ENCODE data around the gene MEGF8. TPM values are rescaled to one million over a fixed set of nuclear protein-coding genes. Genes with fewer than 3 reads are reported as not detected.
"Not testable (repeated sequence)": the region's sequence is repeated elsewhere in the genome, so short reads cannot be mapped to it uniquely, and the experiment has no call there.

MEGF8 gene
- total RNA-seq, 1 experiment from 2014 or later: 6.5 TPM

GRCh38 chr19:42326969-42327368, 1.5 kb downstream of the MEGF8 start:
- Histone ChIP-seq H3K4me2 (ENCODE audit: low read depth, low read length, poor library complexity, severe bottlenecking) (peak overlapping the region; percentile 82), H3K9ac (ENCODE audit: low read length) (peak overlapping the region; percentile 93), H3K79me2 (ENCODE audit: low read length) (peaks cover 57% of the 10 kb centered on the region), H4K20me1 (ENCODE audit: insufficient read depth, low read depth, low read length) (no peaks in the 10 kb centered on the region), H3K27me3 (ENCODE audit: low read length) (no peaks in the 10 kb centered on the region), H2AFZ (ENCODE audit: low read length) (no peak overlapping the region), H3K27ac (ENCODE audit: low read length) (no peak overlapping the region; the same call in 1 of the 2 replicates), H3K4me1 (ENCODE audit: low read length) (peaks cover 36% of the 10 kb centered on the region), H3K4me3 (ENCODE audit: low read length) (peak overlapping the region; percentile 88), H3K9me3 (ENCODE audit: low read length) (no peaks in the 10 kb centered on the region), H3K9me2 (replicated peaks; ENCODE audit: insufficient read depth, low read length) (no peaks in the 10 kb centered on the region), H3K36me3 (ENCODE audit: insufficient read depth, low read length) (no peaks in the 10 kb centered on the region)
- DNase-seq: no peak

GRCh38 chr19:42327381-42327780, 1.9 kb downstream of the MEGF8 start:
- peak overlapping the region; percentile 93 for H3K9ac ChIP-seq (ENCODE audit: low read length)
- peak overlapping the region; percentile 82 for H3K4me2 ChIP-seq (ENCODE audit: low read depth, low read length, poor library complexity, severe bottlenecking)
- no peaks in the 10 kb centered on the region for H4K20me1 ChIP-seq (ENCODE audit: insufficient read depth, low read depth, low read length)

GRCh38 chr19:42328106-42328505, 2.7 kb downstream of the MEGF8 start:
- H3K4me1 ChIP-seq (ENCODE audit: low read length): peaks cover 36% of the 10 kb centered on the region
- peak overlapping the region; percentile 43 for H3K9ac ChIP-seq (ENCODE audit: low read length)
- no peaks in the 10 kb centered on the region for H3K27me3 ChIP-seq (ENCODE audit: low read length)
- no peak overlapping the region for H2AFZ ChIP-seq (ENCODE audit: low read length)
- H3K27ac ChIP-seq (ENCODE audit: low read length): no peak overlapping the region
- H3K4me2 ChIP-seq (ENCODE audit: low read depth, low read length, poor library complexity, severe bottlenecking): peak overlapping the region; percentile 82
- no peaks in the 10 kb centered on the region for H4K20me1 ChIP-seq (ENCODE audit: insufficient read depth, low read depth, low read length)
- no peaks in the 10 kb centered on the region for H3K9me3 ChIP-seq (ENCODE audit: low read length)
- no peaks in the 10 kb centered on the region for H3K9me2 ChIP-seq (replicated peaks; ENCODE audit: insufficient read depth, low read length)
- H3K4me3 ChIP-seq (ENCODE audit: low read length): no peak overlapping the region
- DNase-seq: no peak
- peaks cover 57% of the 10 kb centered on the region for H3K79me2 ChIP-seq (ENCODE audit: low read length)
- H3K36me3 ChIP-seq (ENCODE audit: insufficient read depth, low read length): no peaks in the 10 kb centered on the region

More at GRCh38 chr19:42327381-42327780, 1.9 kb downstream of the MEGF8 start:
- no peaks in the 10 kb centered on the region for H3K27me3 ChIP-seq (ENCODE audit: low read length)
- no peaks in the 10 kb centered on the region for H3K36me3 ChIP-seq (ENCODE audit: insufficient read depth, low read length)
- H3K4me3 ChIP-seq (ENCODE audit: low read length): peak overlapping the region; percentile 88
- H3K4me1 ChIP-seq (ENCODE audit: low read length): peaks cover 36% of the 10 kb centered on the region
- H2AFZ ChIP-seq (ENCODE audit: low read length): no peak overlapping the region
- H3K9me2 ChIP-seq (replicated peaks; ENCODE audit: insufficient read depth, low read length): no peaks in the 10 kb centered on the region
- H3K9me3 ChIP-seq (ENCODE audit: low read length): no peaks in the 10 kb centered on the region
- H3K27ac ChIP-seq (ENCODE audit: low read length): no peak overlapping the region
- no peak for DNase-seq
- H3K79me2 ChIP-seq (ENCODE audit: low read length): peaks cover 57% of the 10 kb centered on the region

- Histone ChIP-seq H3K79me2 (ENCODE audit: low read length) (peaks cover 57% of the 10 kb centered on the region), H3K9ac (ENCODE audit: low read length) (no peak overlapping the region)
Measured at GRCh38 chr19:42328854-42329253, 3.4 kb downstream of the MEGF8 start.

GRCh38 chr19:42330241-42330711, 4.8 kb downstream of the MEGF8 start:
- H3K27ac ChIP-seq (ENCODE audit: low read length): no peak overlapping the region
- no peaks in the 10 kb centered on the region for H3K27me3 ChIP-seq (ENCODE audit: low read length)
- H3K4me2 ChIP-seq (ENCODE audit: low read depth, low read length, poor library complexity, severe bottlenecking): no peak overlapping the region
- no peak overlapping the region for H3K9ac ChIP-seq (ENCODE audit: low read length)
- no peaks in the 10 kb centered on the region for H3K9me3 ChIP-seq (ENCODE audit: low read length)
- no peaks in the 10 kb centered on the region for H4K20me1 ChIP-seq (ENCODE audit: insufficient read depth, low read depth, low read length)
- H3K79me2 ChIP-seq (ENCODE audit: low read length): peaks cover 57% of the 10 kb centered on the region
- no peaks in the 10 kb centered on the region for H3K36me3 ChIP-seq (ENCODE audit: insufficient read depth, low read length)
- no peak overlapping the region for H2AFZ ChIP-seq (ENCODE audit: low read length)
- peaks cover 25% of the 10 kb centered on the region for H3K4me1 ChIP-seq (ENCODE audit: low read length)
- DNase-seq: no peak
- H3K9me2 ChIP-seq (replicated peaks; ENCODE audit: insufficient read depth, low read length): no peaks in the 10 kb centered on the region
- H3K4me3 ChIP-seq (ENCODE audit: low read length): no peak overlapping the region

More at GRCh38 chr19:42328854-42329253, 3.4 kb downstream of the MEGF8 start:
- no peak overlapping the region for H3K4me2 ChIP-seq (ENCODE audit: low read depth, low read length, poor library complexity, severe bottlenecking)
- no peaks in the 10 kb centered on the region for H3K27me3 ChIP-seq (ENCODE audit: low read length)
- no peak overlapping the region for H3K27ac ChIP-seq (ENCODE audit: low read length)
- H3K4me1 ChIP-seq (ENCODE audit: low read length): peaks cover 36% of the 10 kb centered on the region
- no peaks in the 10 kb centered on the region for H3K36me3 ChIP-seq (ENCODE audit: insufficient read depth, low read length)
- H2AFZ ChIP-seq (ENCODE audit: low read length): no peak overlapping the region
- no peaks in the 10 kb centered on the region for H3K9me3 ChIP-seq (ENCODE audit: low read length)
- H4K20me1 ChIP-seq (ENCODE audit: insufficient read depth, low read depth, low read length): no peaks in the 10 kb centered on the region
- no peak overlapping the region for H3K4me3 ChIP-seq (ENCODE audit: low read length)
- no peaks in the 10 kb centered on the region for H3K9me2 ChIP-seq (replicated peaks; ENCODE audit: insufficient read depth, low read length)
- DNase-seq: no peak

- Histone ChIP-seq H3K4me1 (ENCODE audit: low read length) (peaks cover 24% of the 10 kb centered on the region), H3K79me2 (ENCODE audit: low read length) (peaks cover 49% of the 10 kb centered on the region)
- not testable (repeated sequence) for H3K9ac ChIP-seq (ENCODE audit: low read length); H3K9me3 ChIP-seq (ENCODE audit: low read length); H2AFZ ChIP-seq (ENCODE audit: low read length); H3K36me3 ChIP-seq (ENCODE audit: insufficient read depth, low read length); H3K4me2 ChIP-seq (ENCODE audit: low read depth, low read length, poor library complexity, severe bottlenecking); H3K4me3 ChIP-seq (ENCODE audit: low read length); H3K27ac ChIP-seq (ENCODE audit: low read length); DNase-seq; H3K27me3 ChIP-seq (ENCODE audit: low read length); H4K20me1 ChIP-seq (ENCODE audit: insufficient read depth, low read depth, low read length); H3K9me2 ChIP-seq (replicated peaks; ENCODE audit: insufficient read depth, low read length)
Measured at GRCh38 chr19:42331333-42331732, 5.9 kb downstream of the MEGF8 start.

- H4K20me1 ChIP-seq (ENCODE audit: insufficient read depth, low read depth, low read length): no peaks in the 10 kb centered on the region
- H3K79me2 ChIP-seq (ENCODE audit: low read length): peaks cover 42% of the 10 kb centered on the region
- no peak overlapping the region for H3K27ac ChIP-seq (ENCODE audit: low read length)
- H2AFZ ChIP-seq (ENCODE audit: low read length): no peak overlapping the region
- no peak overlapping the region for H3K4me3 ChIP-seq (ENCODE audit: low read length)
- no peaks in the 10 kb centered on the region for H3K27me3 ChIP-seq (ENCODE audit: low read length)
- no peak overlapping the region for H3K9ac ChIP-seq (ENCODE audit: low read length)
- no peaks in the 10 kb centered on the region for H3K9me2 ChIP-seq (replicated peaks; ENCODE audit: insufficient read depth, low read length)
- no peak for DNase-seq
- H3K36me3 ChIP-seq (ENCODE audit: insufficient read depth, low read length): peaks cover 7% of the 10 kb centered on the region; the same call in 1 of the 2 replicates
- H3K4me2 ChIP-seq (ENCODE audit: low read depth, low read length, poor library complexity, severe bottlenecking): no peak overlapping the region
- peaks cover 17% of the 10 kb centered on the region for H3K4me1 ChIP-seq (ENCODE audit: low read length)
- no peaks in the 10 kb centered on the region for H3K9me3 ChIP-seq (ENCODE audit: low read length)
Measured at GRCh38 chr19:42332059-42332458, 6.6 kb downstream of the MEGF8 start.

GRCh38 chr19:42333018-42333417, 7.6 kb downstream of the MEGF8 start:
- no peak for DNase-seq
- H3K36me3 ChIP-seq (ENCODE audit: insufficient read depth, low read length): peaks cover 7% of the 10 kb centered on the region; the same call in 1 of the 2 replicates
- H3K4me3 ChIP-seq (ENCODE audit: low read length): no peak overlapping the region
- H3K4me2 ChIP-seq (ENCODE audit: low read depth, low read length, poor library complexity, severe bottlenecking): no peak overlapping the region
- no peak overlapping the region for H2AFZ ChIP-seq (ENCODE audit: low read length)
- H3K9me2 ChIP-seq (replicated peaks; ENCODE audit: insufficient read depth, low read length): no peaks in the 10 kb centered on the region
- no peak overlapping the region for H3K9ac ChIP-seq (ENCODE audit: low read length)
- no peaks in the 10 kb centered on the region for H4K20me1 ChIP-seq (ENCODE audit: insufficient read depth, low read depth, low read length)
- no peaks in the 10 kb centered on the region for H3K27me3 ChIP-seq (ENCODE audit: low read length)
- peaks cover 7% of the 10 kb centered on the region for H3K4me1 ChIP-seq (ENCODE audit: low read length)
- H3K27ac ChIP-seq (ENCODE audit: low read length): no peak overlapping the region
- H3K9me3 ChIP-seq (ENCODE audit: low read length): no peaks in the 10 kb centered on the region
- H3K79me2 ChIP-seq (ENCODE audit: low read length): peaks cover 32% of the 10 kb centered on the region

Data from Karpas-422 (cell line).